GM19099 (cell line): ENCODE measurements around the gene CCDC69.

Experiments
- POLR2A ChIP-seq: IDR thresholded peaks from 3 replicates; pipeline ENCODE4 v1.6.1; 2011; ENCODE audit warnings: low read depth; ENCODE audit not compliant: insufficient read length; ENCODE audit errors: extremely low read depth

Gene CCDC69

DNA sequence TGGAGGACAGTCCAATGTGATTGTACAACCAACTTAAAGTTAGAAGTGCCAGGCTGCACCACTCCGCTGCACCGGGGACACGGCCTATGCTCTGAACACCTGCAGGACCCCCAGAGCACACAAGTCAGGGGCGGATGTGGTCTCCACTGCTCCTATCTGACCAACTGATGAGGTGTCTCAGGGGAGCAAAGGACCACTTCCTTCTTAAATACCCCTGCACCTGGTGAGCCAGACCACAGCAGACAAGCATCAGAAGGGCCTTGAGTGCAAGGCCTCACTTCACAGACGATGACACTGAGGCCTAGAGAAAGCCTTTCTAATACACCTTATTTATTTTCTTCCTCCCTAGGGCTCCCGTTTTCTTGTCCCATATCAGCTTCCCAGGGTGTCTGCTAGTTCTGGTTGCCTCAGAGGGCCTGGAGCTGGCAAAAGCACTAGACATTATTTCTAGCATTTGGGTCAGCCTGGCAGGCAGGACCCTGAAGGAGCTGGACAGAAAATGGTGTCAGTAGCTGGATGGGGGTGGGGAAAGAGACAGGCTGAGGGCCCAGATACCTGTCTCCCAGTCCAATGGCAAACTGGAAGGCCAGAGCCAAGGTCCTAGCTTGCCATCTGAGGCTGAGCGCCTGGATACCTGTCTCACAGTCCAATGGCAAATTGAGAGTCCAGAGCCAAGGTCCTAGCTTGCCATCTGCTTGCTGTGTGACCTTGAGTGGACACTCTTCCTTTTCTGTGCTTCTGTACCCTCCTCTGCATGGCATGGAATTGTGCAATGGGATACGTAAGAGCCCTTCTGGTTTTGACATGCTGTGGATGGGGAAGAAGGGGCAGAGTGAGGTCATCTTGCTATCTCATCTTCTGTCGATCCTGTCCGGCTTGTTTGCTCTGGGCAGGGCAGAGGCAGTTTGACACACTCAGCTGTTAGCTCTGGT is 9.0 kb downstream of the CCDC69 start:
- peak; percentile 59 for TF ChIP-seq POLR2A

DNA sequence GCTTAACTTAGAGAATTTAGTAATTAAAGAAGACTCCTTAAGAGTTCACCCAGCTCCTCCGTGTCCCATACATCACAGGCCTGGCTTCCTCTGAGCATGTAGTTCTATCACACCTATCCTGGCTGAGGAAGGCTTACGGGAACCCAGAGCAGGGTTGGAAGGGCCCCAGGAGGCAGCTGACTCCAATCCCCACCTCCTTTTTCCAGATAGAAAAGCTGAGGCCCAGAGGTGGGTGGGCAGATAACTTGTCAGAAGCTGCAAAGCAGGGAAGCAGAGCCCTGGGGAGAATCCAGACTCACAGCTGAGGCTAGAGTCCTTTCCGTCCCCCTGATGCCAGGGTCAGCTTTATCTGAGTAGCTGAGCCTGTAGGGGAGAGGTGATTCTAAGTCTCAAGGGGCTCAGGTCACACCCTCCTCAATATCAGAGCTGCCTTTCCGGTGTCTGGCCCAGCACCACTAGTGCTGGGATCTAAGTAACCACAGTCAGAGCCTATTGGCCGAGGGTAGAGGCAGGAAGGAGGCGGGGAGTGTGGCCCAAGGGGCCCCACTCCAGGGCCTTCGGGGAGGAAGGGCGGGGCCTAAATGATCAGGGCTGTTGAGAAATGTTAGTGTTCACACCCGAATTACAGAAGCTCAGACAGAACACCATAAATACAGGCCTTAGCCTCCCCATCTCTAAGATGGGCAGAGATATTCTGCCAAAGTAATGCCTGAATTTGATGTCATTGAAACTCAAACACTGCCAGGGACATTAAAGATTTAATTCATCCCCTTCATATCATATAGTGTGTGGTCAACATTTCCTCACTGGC is 9.9 kb downstream of the CCDC69 start:
- peak; percentile 94 for TF ChIP-seq POLR2A

DNA sequence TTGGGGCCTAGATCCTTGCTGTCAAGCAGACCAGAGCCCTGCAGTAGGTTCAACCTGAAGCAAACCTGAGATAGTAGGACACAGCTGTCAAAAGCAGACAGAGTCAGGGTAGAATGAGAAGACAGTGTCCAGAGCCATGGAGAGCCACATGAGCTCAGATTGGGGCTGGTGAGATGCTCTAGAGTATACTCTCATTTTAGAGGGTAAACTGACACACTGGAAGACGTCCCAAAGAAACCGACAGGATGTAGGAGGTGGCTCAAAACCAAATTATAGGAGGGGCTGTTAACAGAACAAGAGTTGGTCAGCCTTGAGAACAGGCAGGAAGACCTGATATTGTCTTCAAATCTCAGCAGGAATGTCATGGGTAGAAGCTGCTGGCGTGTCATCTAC is 11.5 kb downstream of the CCDC69 start:
- TF ChIP-seq POLR2A: no peak

DNA sequence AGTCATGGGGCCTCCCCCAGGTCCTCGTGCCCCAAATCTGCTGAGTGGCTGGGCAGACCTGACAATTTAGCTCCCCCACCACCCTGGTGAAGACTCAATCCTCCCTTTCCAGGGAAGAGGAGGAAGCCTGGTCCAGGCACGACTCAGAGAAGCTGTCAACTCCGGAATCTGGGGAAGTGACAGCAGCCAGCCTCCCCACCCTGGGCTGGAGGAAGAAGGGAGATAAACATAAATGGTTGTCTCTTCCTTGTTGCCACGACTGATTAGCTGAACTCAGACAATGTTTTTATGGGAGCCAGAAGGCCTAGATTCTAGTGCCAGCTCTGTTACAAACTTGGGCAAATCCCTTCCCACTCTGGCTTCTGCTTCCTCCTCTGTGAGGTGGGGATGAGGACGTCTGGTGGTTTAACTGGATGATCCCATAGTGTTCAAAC is 15.4 kb downstream of the CCDC69 start:
- no peak for TF ChIP-seq POLR2A

DNA sequence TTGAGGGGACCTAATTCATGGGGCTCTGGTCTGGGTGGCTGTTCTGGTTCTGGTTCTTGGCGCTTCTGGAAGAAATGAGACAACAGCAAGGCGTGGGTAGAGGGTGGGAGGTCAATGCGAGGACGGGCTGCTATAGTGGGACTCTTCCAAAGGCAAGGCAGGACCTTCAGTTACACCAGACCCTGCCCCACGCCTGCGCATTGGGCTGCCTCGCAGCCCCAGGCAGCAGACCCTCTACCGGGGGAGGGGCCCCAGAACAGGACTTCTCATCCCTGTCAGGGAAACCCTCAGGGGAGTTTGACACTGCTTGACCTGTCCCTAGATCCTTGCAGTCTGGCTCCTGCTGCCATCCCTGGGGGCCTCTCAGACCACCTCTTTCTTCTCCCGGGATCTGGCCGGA is 18.5 kb downstream of the CCDC69 start:
- no peak for TF ChIP-seq POLR2A

DNA sequence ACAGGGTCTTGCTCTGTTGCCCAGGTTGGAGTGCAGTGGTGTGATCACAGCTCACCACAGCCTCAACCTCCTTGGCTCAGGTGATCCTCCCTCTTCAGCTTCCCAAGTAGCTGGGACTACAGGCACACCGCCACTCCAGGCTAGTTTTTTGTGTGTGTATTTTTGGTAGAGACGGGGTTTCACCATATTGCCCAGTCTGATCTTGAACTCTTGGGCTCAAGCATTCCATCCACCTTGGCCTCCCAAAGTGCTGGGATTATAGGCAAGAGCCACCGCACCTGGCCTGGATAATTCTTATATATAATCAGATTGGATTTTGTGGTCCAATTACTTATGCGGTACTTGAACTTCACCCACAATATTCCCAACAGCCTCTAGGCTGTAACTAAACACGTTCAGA is 19.8 kb downstream of the CCDC69 start:
- no peak for TF ChIP-seq POLR2A

DNA sequence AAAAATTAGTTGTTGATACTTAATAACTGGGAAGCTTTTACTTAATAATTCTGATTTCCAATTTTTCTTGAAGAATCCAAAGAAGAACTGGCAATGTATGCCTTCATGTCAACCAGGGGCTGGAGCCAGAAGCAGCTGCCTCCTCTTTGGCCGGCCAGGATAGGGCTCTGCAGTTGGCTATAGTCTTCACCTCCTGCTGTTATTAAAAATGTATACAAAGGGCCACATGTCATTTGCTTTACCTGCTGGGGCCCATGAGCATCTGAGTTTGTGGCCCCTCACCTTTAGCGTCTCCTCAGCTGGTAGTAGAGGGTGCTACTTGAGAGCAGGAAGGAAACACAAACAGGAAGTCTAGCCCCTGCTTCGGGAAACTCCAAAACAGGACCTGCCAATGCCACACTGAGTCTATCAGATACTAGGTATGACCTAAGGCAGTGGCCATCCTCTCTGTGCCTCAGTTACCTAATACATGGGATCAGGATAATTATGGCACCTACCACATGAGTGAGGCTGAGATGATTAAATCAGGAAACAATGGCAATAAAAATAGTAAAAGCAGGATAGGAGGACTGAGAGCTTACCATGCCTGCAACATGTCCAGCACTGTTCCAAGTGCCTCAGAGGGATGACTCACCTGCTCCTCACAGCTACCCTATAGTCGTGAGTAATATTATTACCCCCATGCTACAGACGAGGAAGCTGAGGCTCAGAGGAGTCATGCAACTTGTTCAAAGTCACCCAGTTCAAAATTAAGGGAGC is 21.3 kb downstream of the CCDC69 start:
- no peak for TF ChIP-seq POLR2A

DNA sequence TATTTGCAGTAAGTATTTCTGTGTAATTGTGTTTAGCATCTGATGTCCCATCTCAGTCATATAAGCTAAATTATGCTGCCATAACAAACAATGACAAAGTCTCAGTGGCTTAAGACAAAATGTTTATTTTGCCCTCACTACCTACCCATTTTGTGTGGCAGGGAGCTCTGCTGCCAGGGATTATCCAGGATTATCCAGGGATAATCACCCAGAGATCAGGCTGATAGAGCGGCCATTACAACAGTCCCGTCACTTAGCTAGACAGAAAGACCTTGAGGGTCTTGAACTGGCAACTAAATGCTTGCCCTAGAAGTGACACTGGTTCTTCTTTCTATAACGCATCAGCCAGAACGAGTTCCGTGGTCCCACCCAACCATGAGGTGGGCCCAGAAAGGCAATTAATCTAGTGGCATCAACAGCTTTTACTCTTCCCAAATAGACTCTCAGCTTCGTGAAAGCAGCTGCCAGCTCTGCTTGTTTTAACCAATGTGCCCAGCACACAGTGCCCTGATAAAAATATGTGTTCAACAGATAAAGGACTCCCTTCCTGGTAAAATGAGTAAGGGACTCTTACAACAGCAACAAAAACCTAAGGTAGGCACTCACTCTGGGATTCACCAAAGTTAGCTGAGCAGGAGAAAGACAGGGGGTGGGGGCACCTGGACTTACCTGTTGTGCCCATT is 22.8 kb downstream of the CCDC69 start:
- no peak for TF ChIP-seq POLR2A

DNA sequence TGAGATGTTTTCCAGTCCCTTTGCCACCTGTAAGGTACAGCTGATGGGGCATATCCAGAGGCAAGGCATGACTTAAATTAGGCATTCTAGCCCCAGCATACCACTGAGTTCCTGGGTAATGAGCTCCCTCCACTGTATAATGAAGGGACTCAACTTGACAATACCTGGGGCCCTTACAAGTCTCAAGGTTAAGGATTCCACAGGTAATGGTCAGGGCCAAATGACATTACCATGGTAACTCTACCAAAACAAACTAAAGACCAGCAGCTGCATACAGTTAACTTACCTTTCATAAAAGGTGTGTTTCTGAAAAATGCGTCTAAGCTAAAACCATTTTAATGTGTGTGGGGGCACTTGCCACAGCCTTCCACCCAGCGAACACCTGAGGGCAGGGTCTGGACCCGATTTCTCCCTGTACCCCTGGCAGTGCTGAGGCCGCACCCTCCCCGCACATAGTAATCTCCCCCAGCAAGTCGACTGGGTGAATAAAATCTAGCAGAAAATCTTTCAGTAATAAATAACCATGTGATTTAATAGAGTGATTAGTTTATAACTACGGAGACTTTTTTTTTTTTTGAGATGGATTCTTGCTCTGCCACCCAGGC is 24.2 kb downstream of the CCDC69 start:
- TF ChIP-seq POLR2A: no peak

DNA sequence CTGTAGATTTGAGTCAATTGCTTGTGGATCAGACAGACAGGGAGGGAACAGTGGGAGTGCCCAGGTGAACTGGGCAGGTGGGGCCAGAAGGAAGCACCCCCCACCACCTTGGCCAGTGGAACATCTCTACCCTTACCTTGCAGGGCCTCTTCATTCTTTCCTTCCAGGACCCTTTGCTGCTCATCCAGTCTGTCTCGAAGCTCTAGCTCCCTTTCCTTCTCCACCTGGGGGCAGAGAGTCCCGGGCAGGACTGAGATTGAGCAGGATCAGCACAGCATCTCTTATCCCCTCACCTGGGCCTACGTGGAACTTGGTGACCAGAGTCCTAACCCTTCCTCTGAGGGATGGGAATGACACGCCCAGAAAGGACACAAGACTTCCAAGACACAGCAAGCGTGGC is 25.0 kb downstream of the CCDC69 start:
- TF ChIP-seq POLR2A: no peak

DNA sequence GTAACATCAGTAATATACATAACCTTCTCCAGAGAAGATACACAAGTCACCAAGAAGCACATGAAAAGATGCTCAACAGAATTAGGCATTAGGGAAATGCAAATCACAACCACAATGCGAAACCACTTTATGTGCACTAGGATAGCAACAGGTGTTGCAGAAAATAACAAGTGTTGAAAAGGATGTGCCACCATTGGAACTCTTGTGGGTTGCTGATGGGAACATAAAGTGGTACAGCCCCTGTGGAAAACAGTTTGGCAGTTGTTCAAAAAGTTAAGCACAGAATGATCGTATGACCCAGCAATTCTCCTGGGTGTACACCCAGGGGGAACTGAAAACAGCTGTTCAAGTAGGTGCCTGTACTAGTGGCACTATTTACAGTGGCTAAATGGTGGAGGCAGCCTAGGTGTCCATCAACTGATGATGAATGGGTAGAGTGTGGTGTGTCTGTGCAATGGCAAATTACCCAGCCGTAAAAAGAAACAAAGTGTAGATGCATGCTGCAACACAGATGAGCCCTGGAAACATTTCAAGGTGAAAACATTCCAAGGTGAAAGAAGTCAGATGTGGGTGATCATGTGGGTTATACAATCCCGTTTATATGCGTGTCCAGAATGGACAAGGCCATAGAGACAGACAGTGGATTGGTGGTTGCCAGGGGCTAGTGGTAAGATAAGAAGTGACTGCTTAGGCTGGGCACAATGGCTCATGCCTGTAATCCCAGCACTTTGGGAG is 27.2 kb downstream of the CCDC69 start:
- no peak for TF ChIP-seq POLR2A

DNA sequence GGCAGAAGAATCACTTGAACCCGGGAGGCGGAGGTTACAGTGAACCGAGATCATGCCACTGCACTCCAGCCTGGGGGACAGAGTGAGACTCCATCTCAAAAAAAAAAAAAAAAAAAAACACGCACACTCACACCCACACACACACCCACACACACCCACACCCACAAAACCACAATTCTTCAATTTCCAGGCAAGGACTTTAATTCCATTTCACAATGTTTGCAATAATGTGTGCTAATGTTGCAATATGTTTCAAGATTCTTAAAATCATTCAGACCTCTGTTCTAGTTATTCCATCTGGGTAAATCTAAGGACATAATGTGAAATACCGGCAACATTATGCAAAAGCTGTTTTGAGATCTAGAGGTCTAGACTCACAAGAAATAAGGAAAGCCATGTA is 28.3 kb downstream of the CCDC69 start:
- no peak for TF ChIP-seq POLR2A

DNA sequence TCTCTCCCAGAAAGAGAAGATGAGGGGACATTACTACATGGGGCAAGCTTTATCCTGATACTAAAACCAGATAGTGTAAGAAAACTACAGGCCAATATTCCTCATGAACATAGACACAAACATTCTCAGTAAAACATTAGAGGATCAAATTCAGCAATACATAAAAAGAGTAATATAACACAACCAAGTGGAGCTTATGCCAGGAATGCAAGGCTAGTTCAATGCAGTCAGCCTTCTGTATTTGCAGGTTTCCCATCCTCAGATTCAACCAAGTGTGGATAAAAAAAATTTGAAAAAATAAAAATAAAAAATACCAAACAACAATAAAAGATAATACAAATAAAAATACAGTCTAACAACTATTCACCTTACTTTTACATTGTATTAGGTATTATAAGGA is 31.3 kb downstream of the CCDC69 start:
- TF ChIP-seq POLR2A: no peak

DNA sequence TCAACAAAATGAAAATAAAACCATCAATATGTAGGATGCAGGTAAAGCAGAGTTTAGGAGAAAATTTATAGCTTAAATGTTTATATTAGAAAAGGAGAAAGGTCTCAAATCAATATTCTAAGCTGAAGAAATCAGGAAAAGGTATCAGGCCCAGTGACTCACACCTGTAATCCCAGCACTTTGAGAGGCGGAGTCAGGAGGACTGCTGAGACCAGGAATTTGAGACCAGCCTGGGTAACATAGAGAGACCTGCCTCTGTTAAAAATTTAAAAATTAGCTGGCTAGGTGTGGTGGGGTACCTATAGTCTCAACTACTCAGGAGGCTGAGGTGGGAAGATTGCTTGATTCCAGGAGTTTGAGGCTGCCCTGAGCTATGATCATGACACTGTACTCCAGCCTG is 32.2 kb downstream of the CCDC69 start:
- no peak for TF ChIP-seq POLR2A
